ENCODE measurements around the gene S100A5. TPM values are rescaled to one million over a fixed set of nuclear protein-coding genes. Genes with fewer than 3 reads are reported as not detected.

Gene S100A5
- total RNA-seq, 1 donor from 2014 or later, result not detected

- FAIRE-seq, result no peak
- no peak overlapping the region for H3K4me3 ChIP-seq (ENCODE audit: low read depth, low read length)
- H3K36me3 ChIP-seq (ENCODE audit: control insufficient read depth, insufficient read depth, low read length), result no peaks in the 10 kb centered on the region
- TF ChIP-seq CTCF (IDR thresholded peaks at IDR 0.05; ENCODE audit: insufficient read depth, low read length, severe bottlenecking), result no peak
- DNase-seq (ENCODE audit: low read depth), result no peak
- no peaks in the 10 kb centered on the region for H3K27me3 ChIP-seq (ENCODE audit: control insufficient read depth, insufficient read depth, low read length)
Observed at GRCh38 chr1:153573351-153573750, 32.6 kb upstream of the S100A5 start.

- no peaks in the 10 kb centered on the region for H3K36me3 ChIP-seq (ENCODE audit: control insufficient read depth, insufficient read depth, low read length)
- H3K4me3 ChIP-seq (ENCODE audit: low read depth, low read length), result no peak overlapping the region
- peak; percentile 91 for TF ChIP-seq CTCF (IDR thresholded peaks at IDR 0.05; ENCODE audit: insufficient read depth, low read length, severe bottlenecking)
- DNase-seq (ENCODE audit: low read depth) (peak; percentile 94), FAIRE-seq (no peak)
- no peaks in the 10 kb centered on the region for H3K27me3 ChIP-seq (ENCODE audit: control insufficient read depth, insufficient read depth, low read length)
Observed at GRCh38 chr1:153572569-153573015, 31.9 kb upstream of the S100A5 start.

- Histone ChIP-seq H3K4me3 (ENCODE audit: low read depth, low read length) (no peak overlapping the region), H3K36me3 (ENCODE audit: control insufficient read depth, insufficient read depth, low read length) (no peaks in the 10 kb centered on the region), H3K27me3 (ENCODE audit: control insufficient read depth, insufficient read depth, low read length) (no peaks in the 10 kb centered on the region)
- TF ChIP-seq CTCF (IDR thresholded peaks at IDR 0.05; ENCODE audit: insufficient read depth, low read length, severe bottlenecking), result no peak
- FAIRE-seq (no peak), DNase-seq (ENCODE audit: low read depth) (no peak)
Observed at GRCh38 chr1:153571706-153572105, 31.0 kb upstream of the S100A5 start.

GRCh38 chr1:153570874-153571273, 30.1 kb upstream of the S100A5 start:
- no peak for TF ChIP-seq CTCF (IDR thresholded peaks at IDR 0.05; ENCODE audit: insufficient read depth, low read length, severe bottlenecking)
- no peak for DNase-seq (ENCODE audit: low read depth)
- H3K36me3 ChIP-seq (ENCODE audit: control insufficient read depth, insufficient read depth, low read length), result no peaks in the 10 kb centered on the region
- no peaks in the 10 kb centered on the region for H3K27me3 ChIP-seq (ENCODE audit: control insufficient read depth, insufficient read depth, low read length)
- no peak for FAIRE-seq
- no peak overlapping the region for H3K4me3 ChIP-seq (ENCODE audit: low read depth, low read length)

- Histone ChIP-seq H3K36me3 (ENCODE audit: control insufficient read depth, insufficient read depth, low read length) (peaks cover 1% of the 10 kb centered on the region), H3K4me3 (ENCODE audit: low read depth, low read length) (no peak overlapping the region), H3K27me3 (ENCODE audit: control insufficient read depth, insufficient read depth, low read length) (no peaks in the 10 kb centered on the region)
- FAIRE-seq (no peak), DNase-seq (ENCODE audit: low read depth) (no peak)
- no peak for TF ChIP-seq CTCF (IDR thresholded peaks at IDR 0.05; ENCODE audit: insufficient read depth, low read length, severe bottlenecking)
Observed at GRCh38 chr1:153569465-153569864, 28.7 kb upstream of the S100A5 start.

GRCh38 chr1:153568367-153569099, 27.8 kb upstream of the S100A5 start:
- no peak for FAIRE-seq

More at GRCh38 chr1:153568367-153569099, 27.8 kb upstream of the S100A5 start:
- DNase-seq (ENCODE audit: low read depth), result peak; percentile 97
- Histone ChIP-seq H3K36me3 (ENCODE audit: control insufficient read depth, insufficient read depth, low read length) (peaks cover 2% of the 10 kb centered on the region), H3K4me3 (ENCODE audit: low read depth, low read length) (peak overlapping the region; percentile 14), H3K27me3 (ENCODE audit: control insufficient read depth, insufficient read depth, low read length) (no peaks in the 10 kb centered on the region)
- TF ChIP-seq CTCF (IDR thresholded peaks at IDR 0.05; ENCODE audit: insufficient read depth, low read length, severe bottlenecking), result peak; percentile 99

Data from bronchial epithelial cell (primary cell).